H1 (cell line): ENCODE results near the gene SLC4A9. TPM values are rescaled to one million over a fixed set of nuclear protein-coding genes. Genes with fewer than 3 reads are reported as not detected.

Experiments used
- CHD7 ChIP-seq: fragments of 300-600 bp; sonication (generic); IDR thresholded peaks from 2 replicates; pipeline ENCODE4 v1.7.1; 2012; ENCODE audit warnings: low read length, moderate library complexity, mild to moderate bottlenecking, inconsistent platforms; ENCODE audit not compliant: insufficient replicate concordance
- CTBP2 ChIP-seq: IDR thresholded peaks from 2 replicates; pipeline ENCODE4 v1.7.0; 2011; ENCODE audit warnings: borderline replicate concordance, mild to moderate bottlenecking, moderate library complexity, mixed read lengths, low read length; ENCODE audit not compliant: insufficient read depth, insufficient read length
- JUN ChIP-seq: IDR thresholded peaks from 2 replicates; pipeline ENCODE4 v1.6.1; 2011; ENCODE audit warnings: low read depth, mild to moderate bottlenecking, improper control_type of control experiment, low read length
- KDM4A ChIP-seq: IDR thresholded peaks from one replicate; pipeline ENCODE4 v1.7.1; 2012; ENCODE audit warnings: low read depth, mild to moderate bottlenecking, moderate library complexity, low read length, inconsistent platforms; ENCODE audit not compliant: severe bottlenecking
- KDM5A ChIP-seq: fragments of 200-600 bp; IDR thresholded peaks from 2 replicates; pipeline ENCODE4 v1.7.1; 2012; ENCODE audit warnings: mild to moderate bottlenecking, low read length, inconsistent platforms, mixed read lengths
- POLR2AphosphoS5 ChIP-seq: IDR thresholded peaks from 2 replicates; pipeline ENCODE4 v1.6.1; 2011; ENCODE audit warnings: low read depth, low read length
- SIX5 ChIP-seq: IDR thresholded peaks from 2 replicates; pipeline ENCODE4 v1.6.1; 2011; ENCODE audit warnings: mild to moderate bottlenecking, low read depth, low read length
- SP2 ChIP-seq: IDR thresholded peaks from 2 replicates; pipeline ENCODE4 v1.6.1; 2012; ENCODE audit warnings: mild to moderate bottlenecking, low read length, inconsistent platforms
- polyA plus RNA-seq, 7 experiments: library from polyadenylated mRNA; depleted of rRNA in 3 of 7; stranded (reverse) in 5 of 7; unstranded in 2 of 7; fragments of >200 nt in 5 of 7; fragments of 200-250 nt in 2 of 7; gene quantifications; 1 replicate in 5 of 7; 2 replicates in 1 of 7; 4 replicates in 1 of 7; pipeline versions ENCODE4 v1.2.1 to v1.2.3, GENCODE V29; 2011 to 2013; ENCODE audit warnings: missing spikeins in 2 of 7, mixed read lengths in 2 of 7
- total RNA-seq: library from RNA; stranded (reverse); fragmentation: NEBNext Ultra II Directional; extraction: Animal tissue kit (Norgen Biotek cat#: 25700); gene quantifications from 2 replicates; pipeline ENCODE4 v1.2.1, GENCODE V29; 2021

Gene SLC4A9
- total and polyA plus RNA-seq, 2 of the 8 experiments (the other 6 are each of a cell fraction or from before 2014, with no cell fraction given): 0.15 to 0.28 TPM

- TF ChIP-seq CHD7 (no peak), SIX5 (no peak), CTBP2 (no peak), KDM5A (no peak), KDM4A (no peak), JUN (no peak), POLR2AphosphoS5 (no peak), SP2 (no peak)
- TF ChIP-seq, all 59 proteins: peak for 0
Observed at GRCh38 chr5:140331638-140332037, 28.4 kb upstream of the SLC4A9 start (continued).
